Mesothelial cell of epicardium (in vitro differentiated cells): ENCODE measurements around the gene SEMA5A. TPM values are rescaled to one million over a fixed set of nuclear protein-coding genes. Genes with fewer than 3 reads are reported as not detected.
A peak's percentile ranks its signal among the peaks of the same experiment; 100 is the strongest.

Source experiments
- DNase-seq, 2 experiments: peaks; one replicate each; pipeline ENCODE4 v3.0.0; 2021; ENCODE audit warnings: low spot score in 2 of 2; ENCODE audit not compliant: unreplicated experiment in 2 of 2
- H3K27ac Mint-ChIP-seq: 2 replicates; pipeline ENCODE4 v1.8.0; 2021; ENCODE audit warnings: mixed read lengths
- H3K27me3 Mint-ChIP-seq: 2 replicates; pipeline ENCODE4 v1.8.0; 2021; ENCODE audit warnings: low read depth, mixed read lengths
- H3K36me3 Mint-ChIP-seq: 2 replicates; pipeline ENCODE4 v1.8.0; 2021; ENCODE audit warnings: mixed read lengths
- H3K4me1 Mint-ChIP-seq: 2 replicates; pipeline ENCODE4 v1.8.0; 2021; ENCODE audit warnings: mixed read lengths
- H3K4me3 Mint-ChIP-seq: 2 replicates; pipeline ENCODE4 v1.8.0; 2021; ENCODE audit warnings: mild to moderate bottlenecking, moderate library complexity, mixed read lengths
- H3K9me3 Mint-ChIP-seq: 2 replicates; pipeline ENCODE4 v1.8.0; 2021; ENCODE audit warnings: mixed read lengths
- CTCF ChIP-seq: fragments of 200-600 bp; sonication (generic); IDR thresholded peaks from one replicate; pipeline ENCODE4 v1.5.0; 2021; ENCODE audit warnings: antibody characterized with exemption; ENCODE audit not compliant: unreplicated experiment
- total RNA-seq: library from RNA; stranded (reverse); gene quantifications from 3 replicates; pipeline ENCODE4 v1.2.1, GENCODE V29; 2021

The SEMA5A gene
- total RNA-seq, 1 donor from 2014 or later: 26.7 TPM

DNA sequence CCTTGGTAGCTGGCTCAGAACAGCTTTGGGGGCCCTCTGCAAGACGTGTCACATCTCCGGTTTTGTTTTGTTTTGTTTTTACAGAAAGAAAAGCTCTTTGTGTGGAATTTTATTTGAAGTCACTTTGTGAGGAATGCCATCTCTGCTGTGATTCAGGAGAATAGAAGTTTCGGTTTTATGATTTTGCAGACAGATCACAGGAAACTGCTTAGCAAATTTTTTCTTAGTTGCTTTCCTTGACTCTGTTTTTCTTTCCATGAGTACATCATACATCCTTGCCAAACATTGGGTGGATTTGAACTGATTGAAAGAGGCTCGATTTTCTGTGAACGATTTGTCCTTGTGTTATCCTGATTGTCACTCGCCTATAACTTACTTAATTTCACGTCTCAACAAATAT is 5.1 kb downstream of the SEMA5A start:
- Mint-ChIP-seq H3K27ac (no peak overlapping the region), H3K36me3 (no peaks in the 10 kb centered on the region), H3K9me3 (no peaks in the 10 kb centered on the region), H3K27me3 (no peaks in the 10 kb centered on the region), H3K4me3 (no peak overlapping the region), H3K4me1 (peaks cover 13% of the 10 kb centered on the region)
- DNase-seq: no peak
- TF ChIP-seq CTCF: no peak

DNA sequence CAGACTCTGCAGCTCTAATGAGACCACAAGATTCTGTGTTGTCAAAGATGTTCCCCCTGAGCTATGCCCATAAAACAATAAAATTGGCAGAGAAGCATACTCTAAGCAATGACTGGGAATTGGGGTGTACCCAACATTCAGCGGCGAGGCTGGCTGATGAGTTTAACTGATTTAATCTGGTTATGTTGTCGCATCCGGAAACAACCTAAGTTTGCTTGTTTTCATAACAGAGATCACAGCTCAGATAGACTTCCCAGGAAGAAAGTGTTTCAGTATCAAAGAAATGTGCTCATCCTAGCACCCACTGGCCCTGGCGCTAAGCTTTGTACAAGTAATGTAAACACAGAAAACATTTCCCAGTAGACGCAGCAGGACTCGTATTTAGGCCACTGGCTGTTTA is 7.4 kb downstream of the SEMA5A start:
- Mint-ChIP-seq H3K27me3 (no peaks in the 10 kb centered on the region), H3K27ac (no peak overlapping the region), H3K9me3 (no peaks in the 10 kb centered on the region), H3K4me3 (no peak overlapping the region), H3K36me3 (no peaks in the 10 kb centered on the region), H3K4me1 (peaks cover 12% of the 10 kb centered on the region)
- DNase-seq: no peak
- TF ChIP-seq CTCF: no peak

DNA sequence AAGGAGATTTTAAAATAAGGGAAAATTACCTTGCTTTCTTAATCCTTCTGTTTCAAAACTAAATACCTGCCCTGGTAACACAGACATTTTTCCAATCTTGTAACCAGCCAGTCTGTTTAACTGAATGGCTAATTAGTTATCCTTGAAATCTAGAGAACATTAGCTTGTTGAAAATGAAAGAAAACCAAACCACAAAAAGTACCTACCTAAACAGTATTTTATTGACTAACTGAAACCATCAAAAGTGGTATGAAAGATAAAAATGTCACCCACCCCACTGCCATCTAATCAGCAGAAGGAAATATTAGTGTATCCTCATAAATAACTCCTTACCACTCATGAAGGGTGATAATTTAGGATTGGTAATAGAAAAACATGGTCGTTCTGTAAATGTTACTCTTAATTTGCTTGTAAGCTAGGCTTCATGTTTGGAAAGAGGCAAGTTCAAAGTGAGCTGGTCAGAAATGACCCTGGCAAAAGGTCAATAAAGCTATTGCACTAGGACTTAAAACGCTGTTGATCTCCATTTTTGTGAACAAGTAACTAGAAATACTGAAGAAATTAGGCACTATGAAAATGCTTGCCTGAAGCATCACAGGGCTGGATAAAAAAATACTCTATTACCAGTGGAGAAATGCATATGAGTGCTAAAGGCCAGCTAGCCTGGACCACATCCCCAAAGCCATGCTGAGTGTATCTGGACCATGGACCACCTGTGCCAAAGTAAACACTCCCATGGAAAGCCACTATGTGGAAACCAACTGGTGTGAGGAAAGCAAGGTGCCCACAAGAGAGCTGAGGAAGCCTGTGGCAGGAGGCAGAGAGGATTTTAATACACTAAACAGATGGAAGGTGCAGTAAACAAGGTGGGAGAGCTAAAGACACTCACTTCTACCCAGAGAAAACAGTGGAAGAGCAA is 8.4 kb downstream of the SEMA5A start:
- H3K4me3 Mint-ChIP-seq: no peak overlapping the region
- H3K27me3 Mint-ChIP-seq: no peaks in the 10 kb centered on the region
- TF ChIP-seq CTCF: no peak
- peak overlapping the region; percentile 21 for H3K27ac Mint-ChIP-seq
- no peaks in the 10 kb centered on the region for H3K36me3 Mint-ChIP-seq
- H3K9me3 Mint-ChIP-seq: no peaks in the 10 kb centered on the region
- DNase-seq: no peak
- peaks cover 20% of the 10 kb centered on the region for H3K4me1 Mint-ChIP-seq

- Mint-ChIP-seq H3K27ac (no peak overlapping the region), H3K4me3 (no peak overlapping the region), H3K9me3 (no peaks in the 10 kb centered on the region), H3K4me1 (peaks cover 20% of the 10 kb centered on the region), H3K36me3 (no peaks in the 10 kb centered on the region), H3K27me3 (no peaks in the 10 kb centered on the region)
- TF ChIP-seq CTCF: no peak
- DNase-seq: no peak
These were observed 9.2 kb downstream of the SEMA5A start for GRCh38 chr5:9536717-9537116.

GRCh38 chr5:9534881-9535517 is 10.9 kb downstream of the SEMA5A start:
- no peak for DNase-seq
- Mint-ChIP-seq H3K4me1 (peaks cover 20% of the 10 kb centered on the region), H3K4me3 (no peak overlapping the region), H3K27me3 (no peaks in the 10 kb centered on the region), H3K36me3 (no peaks in the 10 kb centered on the region), H3K9me3 (no peaks in the 10 kb centered on the region), H3K27ac (no peak overlapping the region)
- TF ChIP-seq CTCF: no peak
